H1 (cell line): ENCODE data around the gene PITX1. TPM values are rescaled to one million over a fixed set of nuclear protein-coding genes. Genes with fewer than 3 reads are reported as not detected.

Experiments
- CTCF ChIA-PET: fragments of 300-600 bp; sonication (Branson Sonifier 250); formaldehyde crosslinking; loops from one replicate; lab custom pipeline; 2021; ENCODE audit not compliant: partially characterized antibody; lab: Charles Lee
- POLR2A ChIA-PET: fragments of 300-600 bp; sonication (Branson Sonifier 250); formaldehyde crosslinking; loops from one replicate; lab custom pipeline; 2021; ENCODE audit warnings: inconsistent platforms; ENCODE audit not compliant: partially characterized antibody; lab: Charles Lee
- DNase-seq, 2 experiments: peaks; one replicate each; pipeline versions ENCODE4 v3.0.0 to v3.0.0-alpha.2; 2010 to 2022; ENCODE audit warnings: low spot score in 2 of 2, low read depth in 1 of 2, mixed read lengths in 1 of 2
- FAIRE-seq: peaks from 2 replicates; lab custom pipeline; 2011; peaks lifted over from hg19 to GRCh38; lab: Jason Lieb, UNC
- H2AFZ ChIP-seq: 2 replicates; pipeline ENCODE4 v1.8.1; 2012; ENCODE audit warnings: low read length, inconsistent platforms
- H2AK5ac ChIP-seq: 2 replicates; pipeline ENCODE4 v1.6.1; 2013; ENCODE audit warnings: low read depth, low read length
- H2BK120ac ChIP-seq: replicated peaks from 2 replicates; pipeline ENCODE3; 2013; ENCODE audit warnings: low read depth, low read length, inconsistent platforms
- H2BK12ac ChIP-seq: 2 replicates; pipeline ENCODE4 v1.6.1; 2013; ENCODE audit warnings: low read depth, low read length
- H2BK15ac ChIP-seq: 2 replicates; pipeline ENCODE4 v1.6.1; 2013; ENCODE audit warnings: low read length
- H2BK20ac ChIP-seq: 2 replicates; pipeline ENCODE4 v1.6.1; 2013; ENCODE audit warnings: low read length
- H2BK5ac ChIP-seq: 2 replicates; pipeline ENCODE4 v1.6.1; 2013; ENCODE audit warnings: low read depth, low read length
- H3K14ac ChIP-seq: 2 replicates; pipeline ENCODE4 v1.6.1; 2013; ENCODE audit warnings: inconsistent platforms; ENCODE audit not compliant: insufficient read length
- H3K18ac ChIP-seq: 2 replicates; pipeline ENCODE4 v1.6.1; 2013; ENCODE audit warnings: low read length; ENCODE audit errors: extremely low read depth
- H3K23ac ChIP-seq: 2 replicates; pipeline ENCODE4 v1.6.1; 2013; ENCODE audit warnings: inconsistent platforms; ENCODE audit not compliant: insufficient read length
- H3K23me2 ChIP-seq: 2 replicates; pipeline ENCODE4 v1.6.1; 2013; ENCODE audit warnings: low read depth, low read length
- H3K27ac ChIP-seq: 2 replicates; pipeline ENCODE4 v1.6.1; 2011; ENCODE audit warnings: low read depth, low read length, inconsistent platforms
- H3K27me3 ChIP-seq, 4 experiments: replicated peaks in 1 of 4; 1 replicate in 1 of 4; 2 replicates in 3 of 4; pipeline versions ENCODE4 v1.6.1 to v1.8.1; 2011 to 2013; ENCODE audit warnings: low read length in 3 of 4, mild to moderate bottlenecking in 3 of 4, inconsistent platforms in 2 of 4, mixed read lengths in 2 of 4, moderate library complexity in 1 of 4; ENCODE audit not compliant: control insufficient read depth in 3 of 4, insufficient read depth in 3 of 4; ENCODE audit errors: extremely low read depth in 1 of 4
- H3K36me3 ChIP-seq, 4 experiments: 2 replicates each; pipeline versions ENCODE4 v1.6.1 to v1.8.1; 2011 to 2013; ENCODE audit warnings: mild to moderate bottlenecking in 4 of 4, low read length in 3 of 4, moderate library complexity in 2 of 4, control low read depth in 1 of 4, inconsistent platforms in 1 of 4; ENCODE audit not compliant: insufficient read depth in 4 of 4, control insufficient read depth in 2 of 4
- H3K4ac ChIP-seq: replicated peaks from 2 replicates; pipeline ENCODE3; 2013; ENCODE audit warnings: low read length, low read depth, mixed read lengths, inconsistent platforms; ENCODE audit not compliant: insufficient read length
- H3K4me1 ChIP-seq, 4 experiments: replicated peaks in 1 of 4; 1 replicate in 1 of 4; 2 replicates in 3 of 4; pipeline versions ENCODE4 v1.6.1 to v1.8.1; 2011 to 2013; ENCODE audit warnings: low read length in 3 of 4, inconsistent platforms in 2 of 4, mixed read lengths in 1 of 4; ENCODE audit not compliant: insufficient read depth in 4 of 4, control insufficient read depth in 3 of 4
- H3K4me2 ChIP-seq, 2 experiments: 2 replicates each; pipeline versions ENCODE4 v1.6.1 to v1.8.1; 2011 to 2013; ENCODE audit warnings: low read depth in 2 of 2, low read length in 2 of 2, control low read depth in 1 of 2, inconsistent platforms in 1 of 2, mild to moderate bottlenecking in 1 of 2; ENCODE audit not compliant: insufficient read depth in 1 of 2
- H3K4me3 ChIP-seq, 4 experiments: fragments of 200-600, 300-600 bp in 1 of 4; sonication (generic), shearing (Covaris generic), sonication (Bioruptor Twin) in 1 of 4; 2 replicates each; pipeline versions ENCODE4 v1.5.1 to v1.8.1; 2011 to 2016; ENCODE audit warnings: low read length in 4 of 4, low read depth in 3 of 4, control low read depth in 2 of 4, inconsistent platforms in 2 of 4, mild to moderate bottlenecking in 2 of 4, mixed read lengths in 1 of 4, moderate library complexity in 1 of 4; ENCODE audit not compliant: insufficient read depth in 2 of 4; ENCODE audit errors: extremely low read depth in 1 of 4
- H3K56ac ChIP-seq: replicated peaks from 2 replicates; pipeline ENCODE3; 2013; ENCODE audit warnings: low read depth, mild to moderate bottlenecking, mixed read lengths, low read length, inconsistent platforms; ENCODE audit not compliant: insufficient read length
- H3K79me1 ChIP-seq: 2 replicates; pipeline ENCODE4 v1.6.1; 2013; ENCODE audit warnings: low read depth, low read length, control low read depth
- H3K79me2 ChIP-seq, 2 experiments: 2 replicates each; pipeline versions ENCODE4 v1.6.1 to v1.8.1; 2012 to 2013; ENCODE audit warnings: low read length in 2 of 2, mild to moderate bottlenecking in 2 of 2, inconsistent platforms in 1 of 2; ENCODE audit not compliant: insufficient read depth in 2 of 2, control insufficient read depth in 1 of 2
- H3K9ac ChIP-seq, 4 experiments: replicated peaks in 1 of 4; 1 replicate in 1 of 4; 2 replicates in 3 of 4; pipeline versions ENCODE4 v1.6.1 to v1.8.1; 2011 to 2013; ENCODE audit warnings: low read depth in 3 of 4, low read length in 3 of 4, control low read depth in 2 of 4, mild to moderate bottlenecking in 2 of 4, moderate library complexity in 2 of 4, inconsistent platforms in 1 of 4; ENCODE audit errors: extremely low read depth in 1 of 4
- H3K9me3 ChIP-seq, 2 experiments: 2 replicates each; pipeline versions ENCODE4 v1.6.1 to v1.8.1; 2012 to 2013; ENCODE audit warnings: mild to moderate bottlenecking in 2 of 2, moderate library complexity in 2 of 2, control low read depth in 1 of 2, inconsistent platforms in 1 of 2, low read depth in 1 of 2, low read length in 1 of 2, mixed read lengths in 1 of 2; ENCODE audit not compliant: insufficient read depth in 2 of 2
- H4K20me1 ChIP-seq, 2 experiments: replicated peaks in 1 of 2; 2 replicates each; pipeline versions ENCODE3 to v1.8.1; 2011 to 2013; ENCODE audit warnings: inconsistent platforms in 2 of 2, low read length in 2 of 2, mild to moderate bottlenecking in 1 of 2; ENCODE audit not compliant: insufficient read depth in 2 of 2, control insufficient read depth in 1 of 2
- H4K5ac ChIP-seq: 2 replicates; pipeline ENCODE4 v1.6.1; 2013; ENCODE audit warnings: low read length, low read depth, mixed read lengths, inconsistent platforms; ENCODE audit not compliant: insufficient read length
- H4K8ac ChIP-seq: 2 replicates; pipeline ENCODE4 v1.8.0; 2013; ENCODE audit warnings: mild to moderate bottlenecking, moderate library complexity, low read length, inconsistent platforms; ENCODE audit not compliant: insufficient read depth; ENCODE audit errors: extremely low read depth
- H4K91ac ChIP-seq: replicated peaks from 2 replicates; pipeline ENCODE3; 2013; ENCODE audit warnings: low read length, mixed read lengths, inconsistent platforms; ENCODE audit not compliant: insufficient read length
- POLR2A ChIP-seq, 2 experiments: IDR thresholded peaks; 1 replicate in 1 of 2; 2 replicates in 1 of 2; pipeline ENCODE4 v1.6.1; 2011; ENCODE audit warnings: low read depth in 2 of 2, low read length in 2 of 2, mild to moderate bottlenecking in 2 of 2; ENCODE audit errors: control extremely low read depth in 1 of 2
- WGBS, 2 experiments: shearing (Covaris generic) in 1 of 2; methylation state at CpG; one replicate each; pipeline versions ENCODE4 v1.1.6 to v1.1.7; 2013 to 2015; ENCODE audit warnings: low lambda C conversion rate in 2 of 2, mixed read lengths in 2 of 2, inconsistent platforms in 1 of 2, low coverage in 1 of 2, missing lambda C conversion rate in 1 of 2; ENCODE audit not compliant: insufficient replicate concordance in 2 of 2, insufficient coverage in 1 of 2, insufficient read length in 1 of 2; ENCODE audit errors: extremely low coverage in 1 of 2, missing lambda C conversion rate in 1 of 2; 5-methylcytosine and 5-hydroxymethylcytosine counted together
- polyA plus RNA-seq, 7 experiments: library from polyadenylated mRNA; depleted of rRNA in 3 of 7; stranded (reverse) in 5 of 7; unstranded in 2 of 7; fragments of >200 nt in 5 of 7; fragments of 200-250 nt in 2 of 7; gene quantifications; 1 replicate in 5 of 7; 2 replicates in 1 of 7; 4 replicates in 1 of 7; pipeline versions ENCODE4 v1.2.1 to v1.2.3, GENCODE V29; 2011 to 2013; ENCODE audit warnings: missing spikeins in 2 of 7, mixed read lengths in 2 of 7
- total RNA-seq: library from RNA; stranded (reverse); fragmentation: NEBNext Ultra II Directional; extraction: Animal tissue kit (Norgen Biotek cat#: 25700); gene quantifications from 2 replicates; pipeline ENCODE4 v1.2.1, GENCODE V29; 2021

Gene PITX1
- total and polyA plus RNA-seq, 2 of the 8 experiments (the other 6 are each of a cell fraction or from before 2014, with no cell fraction given) = 0.03 TPM; not detected in 1

- Histone ChIP-seq H2BK15ac (no peak overlapping the region), H2BK120ac (no peak overlapping the region), H3K56ac (no peak overlapping the region), H4K20me1 (peaks cover 0 to 3% of the 10 kb centered on the region in 2 experiments), H3K14ac (no peak overlapping the region), H3K27me3 (peaks cover 3 to 52% (median 28%) of the 10 kb centered on the region in 4 experiments), H4K91ac (no peak overlapping the region), H3K9ac (no peak overlapping the region), H3K23me2 (no peaks in the 10 kb centered on the region), H3K79me1 (no peaks in the 10 kb centered on the region), H2BK12ac (no peak overlapping the region), H3K4me3 (no peak overlapping the region), H3K4me2 (no peak overlapping the region), H3K4me1 (peaks cover 0 to 9% (median 0%) of the 10 kb centered on the region in 4 experiments; a peak in 2 of 7 replicates), H4K8ac (no peak overlapping the region), H3K18ac (no peak overlapping the region), H2BK5ac (no peak overlapping the region), H3K23ac (no peak overlapping the region), H4K5ac (no peak overlapping the region), H3K4ac (no peak overlapping the region), H3K79me2 (no peaks in the 10 kb centered on the region), H2AK5ac (no peak overlapping the region), H3K27ac (no peak overlapping the region), H3K9me3 (no peaks in the 10 kb centered on the region), H2BK20ac (no peak overlapping the region), H3K36me3 (no peaks in the 10 kb centered on the region), H2AFZ (no peak overlapping the region)
- WGBS, 2 experiments = 77% methylated on average over 16 of the region's 16 CpGs; no CpG with 5 or more reads in 1 of the 2 experiments
- ChIA-PET POLR2A (no interaction called here), CTCF (interaction anchor here (1.5 to 1.7 kb wide), 3 partner anchors 10 to 139 kb away, joined by 3 to 5 read pairs (median 3); no protein-coding TSS in a partner anchor)
- TF ChIP-seq POLR2A (IDR thresholded peaks at IDR 0.05; ENCODE audit: control extremely low read depth in 1 of 2, low read depth in 2 of 2, low read length in 2 of 2) = no peak
- no peak for DNase-seq
- FAIRE-seq = no peak
Observed at GRCh38 chr5:135065306-135066265, 31.6 kb upstream of the PITX1 start.
